T-helper 1 cell treated with Interleukin-12 subunit alpha and Interleukin-12 subunit beta and Interleukin-4 antibody, amounts not matched to agents 30 μg/mL and 1 μg/mL, for 36 hours (primary cell): ENCODE results near the gene AIF1.
A peak's percentile ranks its signal among the peaks of the same experiment; 100 is the strongest.

Experiments used
- H3K27ac Mint-ChIP-seq: one replicate; pipeline ENCODE4 v1.8.0; 2021; ENCODE audit warnings: mild to moderate bottlenecking, mixed read lengths
- H3K27me3 Mint-ChIP-seq: one replicate; pipeline ENCODE4 v1.8.0; 2021; ENCODE audit warnings: low read depth, mixed read lengths
- H3K36me3 Mint-ChIP-seq: one replicate; pipeline ENCODE4 v1.8.0; 2021; ENCODE audit warnings: low read depth, mixed read lengths
- H3K4me1 Mint-ChIP-seq: one replicate; pipeline ENCODE4 v1.8.0; 2021; ENCODE audit warnings: low read depth, mixed read lengths
- H3K4me3 Mint-ChIP-seq: one replicate; pipeline ENCODE4 v1.8.0; 2021; ENCODE audit warnings: mild to moderate bottlenecking, moderate library complexity, mixed read lengths
- H3K9me3 Mint-ChIP-seq: one replicate; pipeline ENCODE4 v1.8.0; 2021; ENCODE audit warnings: mixed read lengths

The AIF1 gene

DNA sequence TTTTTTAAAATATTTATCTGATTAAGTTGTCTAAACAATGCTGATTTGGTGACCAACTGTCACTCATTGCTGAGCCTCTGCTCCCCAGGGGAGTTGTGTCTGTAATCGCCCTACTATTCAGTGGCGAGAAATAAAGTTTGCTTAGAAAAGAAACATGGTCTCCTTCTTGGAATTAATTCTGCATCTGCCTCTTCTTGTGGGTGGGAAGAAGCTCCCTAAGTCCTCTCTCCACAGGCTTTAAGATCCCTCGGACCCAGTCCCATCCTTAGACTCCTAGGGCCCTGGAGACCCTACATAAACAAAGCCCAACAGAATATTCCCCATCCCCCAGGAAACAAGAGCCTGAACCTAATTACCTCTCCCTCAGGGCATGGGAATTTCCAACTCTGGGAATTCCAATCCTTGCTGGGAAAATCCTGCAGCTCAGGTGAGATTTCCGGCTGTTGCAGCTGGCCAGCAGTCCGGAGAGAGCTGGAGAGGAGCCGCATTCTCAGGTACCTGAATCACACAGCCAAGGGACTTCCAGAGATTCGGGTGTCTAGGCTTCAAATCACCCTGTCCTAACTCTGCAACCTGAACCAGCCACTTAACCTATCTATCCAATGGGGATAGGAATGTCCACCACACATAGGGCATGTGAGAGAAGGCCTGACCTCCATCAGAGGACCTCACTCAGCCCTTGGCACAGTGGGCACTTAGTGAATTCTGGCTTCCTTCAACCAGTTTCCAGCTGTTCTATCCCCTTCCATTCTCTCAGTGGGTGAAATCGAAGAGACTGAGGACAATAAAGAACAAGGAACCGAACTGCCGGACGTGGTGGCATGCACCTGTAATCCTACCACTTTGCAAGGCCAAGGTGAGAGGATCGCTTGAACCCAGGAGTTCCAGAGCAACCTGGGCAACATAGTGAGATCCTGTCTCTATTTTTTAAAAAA is 36.6 kb upstream of the AIF1 start:
- Mint-ChIP-seq H3K36me3 (peaks cover 74% of the 10 kb centered on the region), H3K4me1 (peaks cover 61% of the 10 kb centered on the region), H3K9me3 (no peaks in the 10 kb centered on the region), H3K27ac (peak overlapping the region; percentile 99), H3K4me3 (peak overlapping the region; percentile 100), H3K27me3 (no peaks in the 10 kb centered on the region)

DNA sequence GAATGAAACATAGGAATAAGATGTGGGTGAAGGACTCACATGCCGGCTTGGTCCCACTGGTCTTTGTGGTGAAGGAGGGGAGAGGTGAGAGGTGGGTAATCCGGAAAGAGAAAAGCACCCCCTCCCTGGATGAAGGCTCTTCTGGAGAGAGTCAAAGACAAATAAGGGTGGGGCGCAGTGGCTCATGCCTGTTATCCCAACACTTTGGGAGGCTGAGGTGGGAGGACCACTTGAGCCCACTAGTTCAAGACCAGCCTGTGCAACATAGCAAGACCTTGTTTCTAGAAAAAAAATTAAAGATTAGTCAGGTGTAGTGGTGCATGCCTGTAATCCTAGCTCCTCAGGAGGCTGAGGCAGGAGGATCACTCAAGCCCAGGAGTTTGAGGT is 35.9 kb upstream of the AIF1 start:
- no peaks in the 10 kb centered on the region for H3K9me3 Mint-ChIP-seq

DNA sequence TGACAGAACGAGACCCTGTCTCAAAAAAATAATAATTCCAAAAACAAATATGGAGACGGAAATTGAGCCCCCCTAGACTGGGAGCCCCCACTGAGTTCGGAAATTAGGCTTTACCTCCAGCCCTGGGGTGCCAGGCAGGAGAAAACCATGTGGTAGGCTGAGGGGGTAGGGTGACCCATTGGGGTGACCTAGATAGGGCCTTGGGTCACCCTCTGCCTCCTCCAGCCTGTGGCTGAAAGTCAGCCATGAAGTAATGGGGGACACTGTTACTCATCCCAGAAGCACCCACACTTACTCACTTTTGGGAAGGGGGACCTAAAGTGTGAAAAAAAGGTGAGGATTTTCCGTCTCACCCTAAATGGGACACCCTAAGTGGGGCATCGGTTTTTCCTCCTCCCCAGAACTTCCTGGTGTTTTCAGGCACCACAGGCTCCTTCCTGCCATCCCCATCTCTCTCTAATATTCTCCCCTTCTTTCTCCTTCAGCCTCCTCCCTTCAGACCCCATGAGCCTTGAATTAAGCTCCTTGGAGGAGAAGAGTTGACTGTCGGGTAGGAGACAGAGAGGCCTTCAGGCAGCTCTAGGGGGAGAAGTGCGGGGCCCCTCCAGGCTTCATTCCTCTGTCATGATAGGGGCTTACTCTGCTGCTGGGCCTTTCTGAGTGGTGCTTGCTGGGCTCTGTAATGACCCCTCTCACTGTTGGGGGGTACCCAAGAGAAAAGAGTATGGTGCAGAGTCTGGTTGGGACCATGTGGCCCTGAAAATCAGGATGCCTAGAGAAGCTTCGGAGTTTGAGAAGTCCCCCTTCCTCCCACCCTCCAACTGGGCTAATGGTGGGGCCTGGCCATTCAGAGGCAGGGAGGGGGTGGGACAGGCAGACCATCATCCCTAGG is 35.2 kb upstream of the AIF1 start:
- Mint-ChIP-seq H3K27me3 (no peaks in the 10 kb centered on the region), H3K4me1 (peaks cover 47% of the 10 kb centered on the region), H3K36me3 (peaks cover 72% of the 10 kb centered on the region), H3K4me3 (peak overlapping the region; percentile 100), H3K9me3 (no peaks in the 10 kb centered on the region), H3K27ac (peak overlapping the region; percentile 99)

More for the DNA sequence above, 35.9 kb upstream of the AIF1 start:
- Mint-ChIP-seq H3K36me3 (peaks cover 72% of the 10 kb centered on the region), H3K4me3 (peak overlapping the region; percentile 100), H3K27ac (peak overlapping the region; percentile 99), H3K4me1 (peaks cover 54% of the 10 kb centered on the region), H3K27me3 (no peaks in the 10 kb centered on the region)

DNA sequence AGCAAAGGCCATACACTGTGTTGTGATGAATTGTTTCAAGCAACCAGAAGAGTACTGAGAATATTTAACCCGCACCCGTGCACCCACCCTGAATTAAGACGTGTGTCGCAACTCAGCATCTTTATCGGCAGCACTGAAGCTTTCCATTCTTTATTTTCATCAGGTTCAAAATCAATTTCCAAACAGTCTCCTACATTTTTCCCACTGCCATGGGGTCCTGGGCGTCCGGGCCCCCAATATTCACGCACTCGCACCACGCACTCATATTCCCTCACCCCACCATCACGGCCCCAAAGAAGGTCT is 34.6 kb upstream of the AIF1 start:
- Mint-ChIP-seq H3K36me3 (peaks cover 70% of the 10 kb centered on the region), H3K9me3 (no peaks in the 10 kb centered on the region), H3K27ac (peak overlapping the region; percentile 99), H3K27me3 (no peaks in the 10 kb centered on the region), H3K4me3 (peak overlapping the region; percentile 100), H3K4me1 (peaks cover 42% of the 10 kb centered on the region)

DNA sequence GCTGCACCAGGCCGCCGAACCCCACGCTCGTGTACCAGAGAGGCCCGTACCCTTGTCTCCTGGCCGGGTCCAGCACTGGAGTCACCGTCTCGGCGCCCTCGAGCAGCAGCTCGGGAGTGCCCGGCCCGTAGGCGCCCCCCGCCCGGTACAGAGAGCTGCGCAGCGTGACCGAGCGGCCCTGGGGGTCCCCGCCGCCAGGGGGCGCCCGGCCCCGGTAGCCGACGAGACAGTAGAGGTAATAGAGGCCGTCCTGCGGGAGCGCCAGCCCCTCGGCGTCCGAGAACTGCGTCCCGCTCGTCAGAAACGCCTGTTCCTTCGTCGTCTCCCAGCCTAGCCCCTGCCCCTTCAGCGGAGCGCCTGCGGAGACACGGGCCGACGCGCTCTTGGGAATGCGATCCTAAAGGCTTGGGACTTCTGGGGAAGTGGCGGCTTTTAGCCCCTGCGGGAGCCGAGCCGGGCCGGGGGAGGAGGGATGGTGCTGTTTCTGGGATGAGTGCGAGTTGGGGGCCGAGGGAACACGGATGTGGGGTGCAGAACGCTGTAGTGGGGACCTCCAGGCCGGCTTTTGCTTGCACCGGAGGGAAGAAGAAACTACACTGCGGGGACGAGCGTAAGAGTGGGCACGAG is 34.1 kb upstream of the AIF1 start:
- H3K36me3 Mint-ChIP-seq: peaks cover 65% of the 10 kb centered on the region
- H3K9me3 Mint-ChIP-seq: no peaks in the 10 kb centered on the region
- peaks cover 47% of the 10 kb centered on the region for H3K4me1 Mint-ChIP-seq
- H3K4me3 Mint-ChIP-seq: peak overlapping the region; percentile 100
- no peaks in the 10 kb centered on the region for H3K27me3 Mint-ChIP-seq
- H3K27ac Mint-ChIP-seq: peak overlapping the region; percentile 99

DNA sequence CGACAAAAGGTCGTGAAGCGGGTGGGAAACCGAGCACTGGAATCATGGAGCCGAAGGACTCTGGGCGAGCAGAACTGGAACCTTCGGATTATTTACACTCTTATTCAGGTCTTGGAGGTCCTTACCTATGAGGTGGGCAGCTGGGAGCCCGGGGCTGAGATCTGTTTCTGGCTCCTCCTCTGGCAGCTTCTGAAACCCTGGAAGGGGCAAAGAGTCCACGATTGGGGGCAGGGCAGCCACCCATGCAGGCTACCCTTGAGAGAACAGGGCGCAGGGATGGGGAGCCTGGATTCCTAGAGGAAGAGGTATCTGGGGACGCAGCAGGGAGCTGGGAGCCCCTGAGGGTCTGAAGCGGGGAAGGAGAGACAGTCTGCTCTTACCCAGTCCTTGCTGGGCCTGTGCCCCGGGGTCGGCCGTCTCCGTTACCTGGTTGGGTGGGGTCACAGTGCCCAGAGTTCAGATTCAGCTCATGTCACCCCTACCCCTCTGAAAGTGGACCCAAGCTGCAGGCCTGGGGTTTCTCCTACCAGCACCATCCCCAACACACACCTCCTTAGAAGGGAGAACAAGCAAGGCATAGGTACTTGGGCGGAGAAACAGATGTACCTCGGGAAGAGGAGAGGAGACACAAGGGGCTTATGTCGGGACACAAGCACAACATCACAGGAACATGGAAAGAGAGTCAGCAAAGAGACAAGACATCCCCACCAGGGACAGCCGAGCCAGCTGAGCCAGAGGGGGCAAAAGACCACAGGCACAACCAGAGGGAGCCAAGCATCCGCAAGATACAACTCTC is 33.4 kb upstream of the AIF1 start:
- Mint-ChIP-seq H3K36me3 (peaks cover 58% of the 10 kb centered on the region), H3K4me1 (peaks cover 46% of the 10 kb centered on the region), H3K27me3 (no peaks in the 10 kb centered on the region), H3K27ac (peak overlapping the region; percentile 99), H3K9me3 (no peaks in the 10 kb centered on the region), H3K4me3 (peak overlapping the region; percentile 100)

DNA sequence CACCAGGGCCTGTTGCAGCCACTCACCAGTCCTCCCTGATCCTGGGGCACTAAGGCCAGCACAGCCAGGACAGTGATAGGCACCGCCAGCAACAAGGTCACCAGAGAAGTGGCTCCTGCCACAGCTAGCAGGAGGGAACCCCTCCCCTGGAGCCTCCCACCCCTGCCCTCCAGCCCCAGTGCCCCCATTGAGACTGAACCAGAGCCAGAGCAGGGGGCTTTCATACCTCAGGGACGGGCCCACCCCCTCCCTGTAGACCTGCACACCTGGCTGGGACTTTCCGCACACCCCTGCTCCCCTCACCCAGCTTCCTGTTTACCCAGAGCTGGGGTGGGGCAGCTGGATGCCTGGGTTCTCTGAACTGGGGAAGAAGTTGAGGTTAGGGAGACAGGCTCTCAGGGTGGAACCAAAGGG is 32.8 kb upstream of the AIF1 start, which contains the start of gene LTB:
Gene LTB, minus strand, starts transcription at position 195 of the 414 bp plus-strand sequence. Its CDS starts 7 bp downstream, at position 188.
- peaks cover 56% of the 10 kb centered on the region for H3K36me3 Mint-ChIP-seq
- peaks cover 45% of the 10 kb centered on the region for H3K4me1 Mint-ChIP-seq
- H3K4me3 Mint-ChIP-seq: peak within 1 kb of the TSS; percentile 100
- H3K27ac Mint-ChIP-seq: peak within 1 kb of the TSS; percentile 99
- H3K9me3 Mint-ChIP-seq: no peaks in the 10 kb centered on the region
- H3K27me3 Mint-ChIP-seq: no peaks in the 10 kb centered on the region

DNA sequence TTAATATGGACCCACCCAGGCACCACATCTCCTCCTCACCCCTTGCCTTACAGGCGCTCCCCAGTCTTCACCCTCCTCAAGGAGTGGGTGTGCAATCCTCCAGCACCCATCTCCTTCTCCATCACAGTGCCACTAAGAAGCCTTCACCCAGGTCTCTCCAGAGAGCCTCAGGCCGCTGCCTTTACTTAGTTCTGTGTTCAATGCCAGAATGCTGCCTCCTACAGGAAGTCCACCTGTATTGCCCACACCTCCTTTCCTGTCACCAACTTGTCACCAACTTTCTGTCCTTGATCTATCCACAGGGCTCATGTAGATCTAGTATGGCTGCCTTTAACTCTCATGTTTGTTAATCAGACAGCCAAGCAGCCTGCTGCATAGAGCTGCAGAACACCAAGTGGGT is 29.5 kb upstream of the AIF1 start:
- Mint-ChIP-seq H3K36me3 (peaks cover 38% of the 10 kb centered on the region), H3K27ac (peak overlapping the region; percentile 95), H3K27me3 (no peaks in the 10 kb centered on the region), H3K9me3 (no peaks in the 10 kb centered on the region), H3K4me3 (peak overlapping the region; percentile 97), H3K4me1 (peaks cover 41% of the 10 kb centered on the region)

DNA sequence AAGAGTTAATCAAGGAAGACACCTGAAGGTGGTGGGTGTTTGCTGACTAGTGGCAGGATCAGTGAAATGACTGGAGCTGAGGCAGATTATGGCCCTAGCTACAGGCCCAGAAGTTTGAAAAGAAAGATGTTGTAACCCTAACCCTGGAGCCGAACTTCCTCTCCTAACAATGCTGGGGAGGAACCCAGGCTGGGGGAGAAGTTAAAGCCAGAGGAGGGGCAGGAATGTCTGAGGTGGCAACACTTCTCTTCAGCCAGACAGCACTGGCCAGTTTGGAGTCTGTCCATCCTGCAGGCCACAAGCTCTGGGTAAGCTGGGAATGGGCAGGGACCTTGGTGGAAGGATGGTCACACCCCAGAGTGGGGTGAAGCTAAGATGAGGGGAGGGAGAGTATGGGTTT is 29.0 kb upstream of the AIF1 start, which contains the start of gene LST1:
Gene LST1, plus strand, starts transcription at position 270 of the 400 bp plus-strand sequence. CDS start 1,023 bp downstream, outside the sequence.
- Mint-ChIP-seq H3K36me3 (peaks cover 37% of the 10 kb centered on the region), H3K4me3 (peak within 1 kb of the TSS; percentile 97), H3K4me1 (peaks cover 41% of the 10 kb centered on the region), H3K27me3 (no peaks in the 10 kb centered on the region), H3K27ac (peak within 1 kb of the TSS; percentile 95), H3K9me3 (no peaks in the 10 kb centered on the region)

DNA sequence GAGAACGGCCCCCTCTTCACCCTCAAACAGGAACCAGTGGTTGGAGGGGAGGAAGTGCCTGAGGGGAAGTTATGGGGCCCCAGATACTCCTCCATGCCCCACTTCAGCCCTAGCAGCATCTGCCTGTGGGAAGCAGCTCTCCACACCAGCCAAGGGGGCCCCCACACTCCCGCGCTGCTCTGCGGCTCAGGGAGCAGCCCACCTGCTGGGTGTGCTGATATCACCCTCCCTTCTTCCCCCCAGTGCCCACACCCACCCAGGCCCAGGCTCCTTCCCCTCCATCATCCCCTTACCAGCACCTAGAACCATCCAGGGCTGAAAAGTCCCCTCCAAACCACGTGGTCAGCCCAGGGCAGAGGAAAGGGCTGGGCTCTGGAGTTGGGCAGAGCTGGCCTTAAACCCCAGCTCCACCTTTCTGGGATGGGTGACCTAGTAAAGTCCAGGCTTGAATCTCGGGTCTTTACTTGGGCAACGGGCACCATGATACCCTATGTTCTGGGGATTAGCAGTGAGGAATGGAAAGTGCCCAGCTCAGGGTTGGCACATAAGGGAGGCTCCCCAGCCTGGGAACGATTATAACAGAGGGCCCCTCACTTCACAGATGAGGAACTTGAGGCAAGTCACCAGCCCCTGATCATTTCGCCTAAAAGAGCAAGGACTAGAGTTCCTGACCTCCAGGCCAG is 28.3 kb upstream of the AIF1 start:
- Mint-ChIP-seq H3K9me3 (no peaks in the 10 kb centered on the region), H3K27me3 (no peaks in the 10 kb centered on the region), H3K4me3 (peak overlapping the region; percentile 97), H3K27ac (peak overlapping the region; percentile 95), H3K4me1 (peaks cover 41% of the 10 kb centered on the region), H3K36me3 (peaks cover 29% of the 10 kb centered on the region)

DNA sequence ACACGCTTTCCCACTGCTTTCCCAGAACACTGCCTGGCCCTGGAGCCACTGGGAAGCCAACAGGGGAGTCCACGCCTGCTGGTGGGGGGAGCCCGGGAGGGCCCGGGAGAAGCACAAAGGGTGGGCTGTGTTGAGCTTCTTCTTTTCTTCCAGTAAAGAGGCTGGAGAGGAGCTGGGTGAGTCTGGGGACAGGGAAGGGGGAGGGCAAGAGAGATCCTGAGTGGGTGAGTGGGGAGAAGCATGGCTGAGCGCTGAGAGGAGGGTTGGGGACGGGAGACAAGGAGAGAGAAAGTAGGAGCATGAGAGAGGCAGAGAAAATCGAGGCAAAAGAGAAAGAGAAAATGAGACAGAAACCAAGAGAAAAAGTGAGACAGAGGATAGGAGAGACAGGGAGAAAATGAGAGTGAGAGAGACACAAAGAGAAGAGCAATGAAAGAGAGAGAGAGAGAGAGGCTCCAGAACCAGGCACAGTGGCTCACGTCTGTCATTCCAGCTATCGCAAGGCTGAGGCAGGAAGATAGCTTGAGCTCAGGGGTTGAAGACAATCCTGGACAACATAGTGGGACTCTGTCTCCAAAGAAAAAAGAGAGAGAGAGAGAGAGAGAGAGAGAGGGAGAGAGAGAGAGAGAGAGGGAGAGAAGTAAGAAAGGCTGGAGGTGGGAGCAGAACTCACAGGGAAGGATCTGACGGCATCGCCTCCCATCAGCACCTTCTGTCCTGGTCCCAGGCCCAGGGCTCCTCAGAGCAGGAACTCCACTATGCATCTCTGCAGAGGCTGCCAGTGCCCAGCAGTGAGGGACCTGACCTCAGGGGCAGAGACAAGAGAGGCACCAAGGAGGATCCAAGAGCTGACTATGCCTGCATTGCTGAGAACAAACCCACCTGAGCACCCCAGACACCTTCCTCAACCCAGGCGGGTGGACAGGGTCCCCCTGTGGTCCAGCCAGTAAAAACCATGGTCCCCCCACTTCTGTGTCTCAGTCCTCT is 26.9 kb upstream of the AIF1 start:
- Mint-ChIP-seq H3K36me3 (peaks cover 18% of the 10 kb centered on the region), H3K27me3 (no peaks in the 10 kb centered on the region), H3K9me3 (no peaks in the 10 kb centered on the region), H3K27ac (peak overlapping the region; percentile 97), H3K4me1 (peaks cover 37% of the 10 kb centered on the region), H3K4me3 (peak overlapping the region; percentile 97)

DNA sequence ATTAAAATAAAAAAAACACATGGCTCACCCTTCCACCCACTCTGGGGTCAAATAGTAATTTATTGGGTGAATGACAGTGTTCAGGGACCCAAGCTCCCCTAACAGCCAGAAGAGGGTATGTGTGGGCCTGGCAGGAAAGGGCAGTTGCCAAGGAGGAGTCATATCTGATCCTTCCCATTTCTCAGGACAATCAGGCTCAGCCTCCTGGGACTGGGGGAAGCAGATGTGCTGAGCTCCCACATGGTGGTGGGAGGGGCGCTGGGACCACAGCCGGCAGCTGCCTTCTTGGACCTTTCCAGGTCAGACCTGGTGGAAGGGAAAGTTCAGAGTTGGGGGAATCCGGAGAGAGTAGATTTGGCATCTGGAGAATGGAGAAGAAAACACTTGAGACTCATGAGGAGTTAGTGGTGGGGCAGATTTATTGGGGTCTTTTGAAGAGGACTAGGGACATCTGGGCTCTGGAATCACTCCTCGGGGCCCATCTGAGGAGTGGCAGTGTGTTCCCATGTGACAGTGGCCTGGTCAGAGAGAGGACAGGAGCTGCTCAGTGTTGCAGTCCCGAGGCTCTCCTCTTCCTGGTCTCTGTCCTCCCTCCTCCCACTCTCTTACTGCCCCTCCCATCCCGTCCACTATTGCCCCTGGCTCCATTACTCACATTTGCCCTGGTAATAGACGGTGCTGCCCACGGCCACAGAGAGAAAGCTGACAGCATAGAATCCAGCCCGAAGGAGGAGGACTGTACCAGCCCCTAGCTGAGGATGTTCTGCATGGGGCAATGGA is 26.0 kb upstream of the AIF1 start:
- peak overlapping the region; percentile 13 for H3K27ac Mint-ChIP-seq
- no peaks in the 10 kb centered on the region for H3K9me3 Mint-ChIP-seq
- no peaks in the 10 kb centered on the region for H3K27me3 Mint-ChIP-seq
- H3K36me3 Mint-ChIP-seq: peaks cover 18% of the 10 kb centered on the region
- H3K4me3 Mint-ChIP-seq: peak overlapping the region; percentile 63
- peaks cover 41% of the 10 kb centered on the region for H3K4me1 Mint-ChIP-seq
